GM13976 (cell line): ENCODE data around the gene RUNDC3A.

ENCODE experiments used
- DNase-seq: peaks from one replicate; pipeline ENCODE4 v3.0.0; 2012; ENCODE audit warnings: low spot score
- CTCF ChIP-seq: IDR thresholded peaks from 2 replicates; pipeline ENCODE4 v1.5.1; 2012; ENCODE audit warnings: borderline replicate concordance, mild to moderate bottlenecking; ENCODE audit not compliant: insufficient read depth; ENCODE audit errors: extremely low read depth, missing control alignments, control extremely low read depth
- in situ Hi-C: fragments of 300-500 bp; cut with MboI; formaldehyde crosslinking; loops from one replicate; pipeline ENCODE4 v1.12.0; 2022; ENCODE audit warnings: low sequenced_read_pairs, mixed read lengths, inconsistent platforms; ENCODE audit not compliant: unreplicated experiment

RUNDC3A gene

GRCh38 chr17:44359458-44360143 lies 51.2 kb downstream of the RUNDC3A start:
- no peak for TF ChIP-seq CTCF
- in situ Hi-C loops, result no loop called here
- DNase-seq, result no peak

- TF ChIP-seq CTCF, result no peak
- no peak for DNase-seq
- in situ Hi-C loops, result no loop called here
Measured at GRCh38 chr17:44360144-44360533, 51.7 kb downstream of the RUNDC3A start.

- TF ChIP-seq CTCF, result no peak
- DNase-seq, result no peak
- in situ Hi-C loops, result no loop called here
Measured at GRCh38 chr17:44360826-44361225, 52.4 kb downstream of the RUNDC3A start.

- no peak for DNase-seq
- no peak for TF ChIP-seq CTCF
- in situ Hi-C loops, result no loop called here
Measured at GRCh38 chr17:44361292-44362260, 53.2 kb downstream of the RUNDC3A start.

GRCh38 chr17:44362459-44362948 lies 54.1 kb downstream of the RUNDC3A start:
- no peak for TF ChIP-seq CTCF
- in situ Hi-C loops, result no loop called here
- no peak for DNase-seq

GRCh38 chr17:44362949-44363612 lies 54.7 kb downstream of the RUNDC3A start:
- no peak for TF ChIP-seq CTCF
- in situ Hi-C loops, result no loop called here
- DNase-seq, result peak; percentile 75
